ENCODE results near the gene AKAP1. TPM values are rescaled to one million over a fixed set of nuclear protein-coding genes. Genes with fewer than 3 reads are reported as not detected.

AKAP1 gene
- polyA plus RNA-seq, 2 of the 4 experiments (the other 2 are of a cell fraction), result 45.8 to 48.0 TPM

- TF ChIP-seq ZFP36 (IDR thresholded peaks at IDR 0.05; ENCODE audit: borderline replicate concordance, partially characterized antibody) (no peak), GATA3 (IDR thresholded peaks at IDR 0.05; ENCODE audit: borderline replicate concordance) (peak; percentile 51), MAX (IDR thresholded peaks at IDR 0.05) (peak; percentile 90), HES2 (IDR thresholded peaks at IDR 0.05) (no peak), MYC (IDR thresholded peaks at IDR 0.05; ENCODE audit: borderline replicate concordance, low read length) (peak; percentile 91), NFE2L2 (conservative IDR thresholded peaks at IDR 0.05; ENCODE audit: low read length) (no peak), PHF8 (IDR thresholded peaks at IDR 0.05; ENCODE audit: borderline replicate concordance, low read depth) (peak; percentile 97), SMC3 (IDR thresholded peaks at IDR 0.05) (no peak), ZSCAN20 (CRISPR knock-in tag; IDR thresholded peaks at IDR 0.05) (no peak), TFCP2L1 (CRISPR knock-in tag; IDR thresholded peaks at IDR 0.05) (0 out of 2 replicates have a peak, but pooled peaks have one; percentile 47), RARB (CRISPR knock-in tag; IDR thresholded peaks at IDR 0.05) (no peak)
Measured at GRCh38 chr17:57084802-57085447, at the start of gene AKAP1 (continued).

GRCh38 chr17:57035971-57036481 lies 49.0 kb upstream of the AKAP1 start:
- no peak for FAIRE-seq
- 0 out of 6 replicates have a peak, but pooled peaks of 1 of the 2 experiments have one; percentile 21 for ATAC-seq
- ChIA-PET POLR2A (no interaction called here), CTCF (interaction anchor here (1.5 to 1.7 kb wide), 2 partner anchors 13 to 27 kb away, joined by 3 to 7 read pairs; no protein-coding TSS in a partner anchor)
- 39% methylated on average over 4 of the region's 4 CpGs for WGBS (ENCODE audit: missing lambda C conversion rate)
- H3K4me2 ChIP-seq, result peak overlapping the region; percentile 21; the same call in 1 of the 3 replicates
- H3K27ac ChIP-seq, result no peak overlapping the region
- peaks cover 5% of the 10 kb centered on the region; the same call in 1 of the 3 replicates for H3K4me1 ChIP-seq
- TF ChIP-seq FOSB (CRISPR knock-in tag; IDR thresholded peaks at IDR 0.05), result no peak
- no peak for TF ChIP-seq ZSCAN20 (CRISPR knock-in tag; IDR thresholded peaks at IDR 0.05)
- TF ChIP-seq KDM5A (IDR thresholded peaks at IDR 0.05), result no peak
- TF ChIP-seq ATOH8 (CRISPR knock-in tag; IDR thresholded peaks at IDR 0.05; ENCODE audit: low read depth), result no peak
- no peak for TF ChIP-seq POLR2AphosphoS2 (conservative IDR thresholded peaks at IDR 0.05; ENCODE audit: low read length)
- no peak for TF ChIP-seq RCOR1 (IDR thresholded peaks at IDR 0.05; ENCODE audit: low read depth, low read length)
- TF ChIP-seq HOXB13 (CRISPR knock-in tag; IDR thresholded peaks at IDR 0.05; ENCODE audit: low read depth), result no peak
- TF ChIP-seq NFE2L2 (conservative IDR thresholded peaks at IDR 0.05; ENCODE audit: low read length), result no peak
- no peak for TF ChIP-seq REST (IDR thresholded peaks at IDR 0.05)
- TF ChIP-seq CBX8 (IDR thresholded peaks at IDR 0.05), result no peak
- TF ChIP-seq ESRRA (IDR thresholded peaks at IDR 0.05; ENCODE audit: borderline replicate concordance, low read length), result no peak
- no peak for TF ChIP-seq RAD21 (conservative IDR thresholded peaks at IDR 0.05 in 1 of 2, IDR thresholded peaks at IDR 0.05 in 1 of 2)
- TF ChIP-seq RNF2 (IDR thresholded peaks at IDR 0.05; ENCODE audit: borderline replicate concordance, low read depth), result no peak
- no peak for TF ChIP-seq E2F6 (IDR thresholded peaks at IDR 0.05; ENCODE audit: borderline replicate concordance, low read depth)
- H3K9me3 ChIP-seq, result no peaks in the 10 kb centered on the region
- DNase-seq (ENCODE audit: low read depth in 1 of 2, low spot score in 1 of 2), result no peak
- no peak overlapping the region for H3K4me3 ChIP-seq
